NCI-H2196 (cell line): Measurements from ENCODE around the gene FAM234B.

Experiments used
- DNase-seq: peaks from one replicate; lab custom pipeline; 2025; ENCODE audit not compliant: unreplicated experiment; lab: John Stamatoyannopoulos, UW

Gene FAM234B

GRCh38 chr12:13088496-13088895 lies 44.3 kb downstream of the FAM234B start:
- no peak for DNase-seq

- DNase-seq: no peak
These were observed 45.9 kb downstream of the FAM234B start for GRCh38 chr12:13090054-13090453.

GRCh38 chr12:13091832-13092231 lies 47.7 kb downstream of the FAM234B start:
- no peak for DNase-seq

DNA sequence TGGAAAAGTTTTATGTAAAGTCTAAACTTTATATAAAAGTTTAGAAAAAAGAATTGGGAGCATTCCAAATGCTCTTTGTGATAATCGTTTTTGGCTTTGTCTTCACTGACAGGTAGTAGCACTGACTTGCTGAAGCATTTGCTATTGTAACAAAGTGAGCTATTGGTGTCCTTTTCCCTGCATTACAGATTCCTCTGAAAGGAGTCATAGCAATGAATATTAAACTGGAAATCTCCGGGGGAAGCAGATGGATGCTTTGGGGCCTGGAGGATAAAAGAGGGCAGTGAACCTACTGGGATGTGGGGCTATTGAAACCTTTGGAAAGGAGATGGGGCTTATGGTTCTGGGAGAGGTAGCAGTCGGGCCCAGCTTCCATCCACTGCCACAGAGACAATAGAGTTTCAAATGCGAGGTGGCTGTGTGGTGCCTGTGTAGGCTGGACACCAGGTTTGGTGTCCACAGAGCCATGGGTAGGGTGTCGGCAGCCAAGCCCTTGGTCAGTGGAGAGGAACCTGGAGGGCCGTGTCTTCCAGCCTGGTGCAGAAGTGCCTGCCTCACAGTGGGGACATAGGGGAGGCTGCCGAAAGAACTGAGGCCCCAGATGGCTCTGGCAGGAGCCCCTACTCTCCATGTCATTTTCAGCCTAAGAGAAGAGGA lies 49.1 kb downstream of the FAM234B start:
- DNase-seq: no peak

GRCh38 chr12:13093848-13094220 lies 49.7 kb downstream of the FAM234B start:
- no peak for DNase-seq

DNA sequence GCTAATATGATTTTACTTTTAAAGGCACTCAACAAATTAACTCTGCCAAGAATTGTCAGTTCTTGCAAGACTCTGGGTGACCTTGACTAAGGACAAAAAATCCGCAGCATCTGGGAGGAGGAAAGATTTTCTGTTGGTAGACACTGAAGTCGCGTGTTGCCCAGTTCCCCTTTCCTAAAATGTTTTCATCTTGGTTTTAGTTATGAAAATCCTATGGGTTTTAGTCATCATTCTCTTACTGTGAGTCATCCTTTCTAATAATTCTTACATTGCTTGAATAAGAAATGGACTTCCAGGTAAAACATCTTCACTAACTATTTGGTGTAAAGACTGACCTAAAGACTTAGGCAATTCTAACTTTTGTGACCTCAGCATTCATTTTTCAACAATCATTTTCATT lies 50.2 kb downstream of the FAM234B start:
- DNase-seq: no peak

DNA sequence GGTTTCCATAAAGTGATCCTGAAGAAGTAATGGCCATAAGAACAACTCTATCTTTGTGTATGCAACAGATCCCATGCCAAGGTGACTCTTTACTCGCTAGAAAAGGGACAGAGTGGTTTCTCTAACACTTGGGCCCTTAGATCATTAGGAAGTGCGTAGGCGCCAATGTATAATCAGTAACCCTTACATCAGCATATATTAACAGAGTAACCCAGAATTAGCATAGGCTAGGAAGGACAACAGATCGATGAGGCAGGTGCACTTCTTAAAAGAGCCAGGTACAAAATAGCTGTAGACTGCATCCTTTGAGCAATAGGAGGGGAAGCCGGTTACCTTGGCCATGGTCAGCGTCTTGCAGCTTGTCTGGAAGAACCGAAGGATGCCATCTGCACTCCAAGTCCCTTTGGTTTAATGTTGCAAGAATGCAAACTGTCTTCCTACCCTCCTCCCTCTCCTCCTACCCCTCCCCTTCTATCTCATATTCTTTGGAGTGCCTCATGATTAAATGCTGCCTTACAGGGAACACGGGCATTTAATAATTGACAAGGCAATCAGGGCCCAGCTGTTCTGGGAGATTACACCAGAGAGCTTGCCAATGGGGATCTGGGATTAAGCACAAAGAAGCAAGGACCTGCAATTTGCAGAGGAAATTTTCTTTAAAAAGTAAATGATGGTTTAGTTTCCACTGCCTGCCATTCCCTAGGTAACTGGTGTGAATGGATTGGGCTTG lies 51.2 kb downstream of the FAM234B start:
- DNase-seq: no peak

GRCh38 chr12:13097491-13098011 lies 53.4 kb downstream of the FAM234B start:
- no peak for DNase-seq

DNA sequence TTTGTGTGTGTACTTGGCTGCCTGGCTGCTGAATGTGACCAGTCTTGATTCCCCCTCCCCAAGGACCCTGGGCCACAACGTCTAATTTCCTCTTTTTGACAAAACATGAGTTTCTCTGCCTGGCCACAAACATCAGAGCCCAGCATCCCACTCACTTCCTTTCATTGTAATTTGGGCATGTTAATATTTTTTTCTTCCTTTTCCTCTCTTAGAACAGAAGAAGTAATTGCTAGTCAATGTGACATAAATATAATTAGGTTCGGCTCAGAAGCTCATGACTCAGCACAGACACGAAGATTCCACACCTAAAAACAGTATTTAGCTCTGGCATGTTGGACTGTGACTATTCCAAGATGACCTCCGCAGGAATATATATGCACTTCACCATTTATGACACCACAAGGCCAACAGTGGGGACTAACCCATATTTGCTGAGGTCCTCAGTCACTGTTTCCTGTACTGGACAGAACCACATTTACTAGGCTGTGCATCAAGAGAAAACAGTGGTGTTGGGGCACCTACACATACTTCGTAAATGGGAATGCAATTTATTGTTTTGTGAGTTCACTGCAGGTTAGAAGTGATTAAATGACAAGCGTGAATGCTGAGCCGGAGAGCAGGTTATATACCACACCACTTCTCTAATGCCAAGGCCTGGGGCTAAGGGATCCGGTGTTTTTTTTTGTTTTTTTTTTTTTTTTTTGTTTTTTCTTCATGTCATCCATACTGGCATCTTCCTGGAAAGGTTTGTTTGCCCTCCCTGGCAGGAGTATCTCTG lies 55.1 kb downstream of the FAM234B start:
- DNase-seq: no peak

DNA sequence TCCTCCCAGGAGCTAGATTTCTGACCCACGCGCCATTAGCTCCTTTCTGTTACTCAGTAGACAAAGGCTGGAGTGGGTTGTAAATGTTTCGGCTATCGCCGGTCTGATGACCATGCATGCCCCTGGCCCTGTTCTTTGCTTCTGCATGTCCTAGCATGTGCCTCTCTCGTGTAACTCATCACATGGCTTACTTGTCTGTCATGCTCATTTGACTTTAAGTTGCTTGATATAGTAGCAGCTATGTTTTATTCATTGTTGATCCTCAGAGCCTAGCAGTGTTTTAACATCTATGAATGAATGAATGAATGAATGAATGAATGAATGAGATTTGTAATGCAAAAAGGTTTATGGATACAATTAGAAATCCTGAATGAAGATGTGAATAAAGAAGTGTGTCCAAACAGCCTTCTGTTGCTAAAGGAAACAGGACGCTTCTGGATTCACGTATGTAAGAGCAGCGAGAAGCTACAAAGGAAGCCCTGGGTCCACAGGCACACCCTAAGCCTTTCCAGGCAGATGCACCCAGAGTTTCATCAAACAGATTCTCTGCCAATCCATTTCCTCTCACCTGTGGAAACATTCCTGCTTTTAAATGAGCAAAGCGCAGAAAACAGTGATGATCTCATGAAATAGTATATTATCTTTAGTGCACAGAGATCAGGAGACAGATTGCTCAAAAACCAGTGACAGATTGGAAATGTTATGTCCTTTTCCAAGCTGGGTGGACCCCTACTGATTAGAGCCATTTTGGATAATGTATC lies 55.8 kb downstream of the FAM234B start:
- no peak for DNase-seq

- DNase-seq: no peak
These were observed 56.4 kb downstream of the FAM234B start for GRCh38 chr12:13100605-13100881.

DNA sequence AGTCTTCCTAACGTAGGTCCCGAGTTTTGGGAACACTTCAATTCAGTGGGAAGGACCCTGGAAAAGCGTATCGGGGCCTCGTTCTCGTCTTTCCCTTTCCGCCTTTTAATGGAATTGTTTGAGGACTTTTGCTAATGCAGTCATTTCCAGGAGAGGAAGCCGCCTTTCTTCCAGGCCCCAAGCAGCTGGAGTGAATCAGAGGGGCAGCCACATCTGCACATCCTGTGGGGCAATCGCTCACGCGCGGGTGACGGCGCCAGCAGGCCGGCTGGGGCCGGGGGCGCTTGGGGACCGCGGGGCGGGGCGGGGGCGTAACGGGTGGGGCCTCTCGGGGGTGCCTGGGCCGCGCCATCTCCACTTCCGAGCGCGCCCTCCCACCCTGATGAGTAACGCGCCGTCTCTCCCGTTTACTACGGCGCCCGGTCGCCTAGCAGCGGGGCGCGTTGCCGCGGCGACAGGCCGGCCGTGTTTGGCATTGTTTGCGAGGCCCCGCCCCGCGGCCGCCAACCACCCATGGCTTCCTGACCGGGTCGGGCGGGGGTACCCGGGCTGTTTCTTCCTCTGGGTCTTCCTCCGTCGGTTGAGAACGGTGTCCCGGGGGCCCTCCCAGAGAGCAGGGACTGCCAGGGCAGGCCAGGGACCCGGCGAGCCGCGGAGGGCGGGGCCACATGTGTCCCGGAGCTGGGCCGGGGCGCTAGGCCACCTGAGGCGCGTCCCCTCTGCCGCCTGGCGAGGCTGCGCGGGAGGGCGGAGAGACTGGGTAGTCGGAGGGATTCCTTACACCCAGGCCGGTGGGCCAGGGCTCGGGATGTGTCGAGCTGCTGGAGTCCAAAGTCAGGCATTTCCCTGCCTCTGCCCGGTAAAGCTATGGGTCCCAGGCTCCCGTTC lies 56.9 kb downstream of the FAM234B start:
- peak; percentile 71 for DNase-seq

DNA sequence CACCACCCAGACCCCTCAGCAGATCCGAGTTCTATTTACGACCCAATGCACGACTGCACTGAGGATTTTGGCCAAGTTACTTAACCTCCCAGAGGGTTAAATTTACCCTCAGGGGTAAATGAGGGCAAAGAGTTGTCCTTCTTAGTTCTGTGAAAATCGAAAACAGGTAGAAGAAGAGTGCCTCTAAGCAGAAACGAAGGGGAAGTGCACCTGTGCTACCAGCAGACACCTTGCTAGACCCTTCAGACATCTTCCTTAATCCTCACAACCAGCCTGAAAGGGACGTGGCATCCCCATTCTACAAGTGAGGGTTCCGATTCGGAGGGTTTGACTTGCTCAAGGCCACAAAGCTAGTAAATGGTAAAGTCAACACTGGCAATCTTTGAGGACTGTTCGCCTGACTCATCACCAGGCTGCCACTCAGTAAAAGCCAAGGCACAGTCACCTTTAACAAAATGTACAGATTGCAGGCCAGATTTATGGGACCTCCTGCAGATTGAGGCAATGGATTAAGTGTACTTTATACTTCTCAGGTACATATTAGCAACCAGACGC lies 57.7 kb downstream of the FAM234B start:
- no peak for DNase-seq

DNA sequence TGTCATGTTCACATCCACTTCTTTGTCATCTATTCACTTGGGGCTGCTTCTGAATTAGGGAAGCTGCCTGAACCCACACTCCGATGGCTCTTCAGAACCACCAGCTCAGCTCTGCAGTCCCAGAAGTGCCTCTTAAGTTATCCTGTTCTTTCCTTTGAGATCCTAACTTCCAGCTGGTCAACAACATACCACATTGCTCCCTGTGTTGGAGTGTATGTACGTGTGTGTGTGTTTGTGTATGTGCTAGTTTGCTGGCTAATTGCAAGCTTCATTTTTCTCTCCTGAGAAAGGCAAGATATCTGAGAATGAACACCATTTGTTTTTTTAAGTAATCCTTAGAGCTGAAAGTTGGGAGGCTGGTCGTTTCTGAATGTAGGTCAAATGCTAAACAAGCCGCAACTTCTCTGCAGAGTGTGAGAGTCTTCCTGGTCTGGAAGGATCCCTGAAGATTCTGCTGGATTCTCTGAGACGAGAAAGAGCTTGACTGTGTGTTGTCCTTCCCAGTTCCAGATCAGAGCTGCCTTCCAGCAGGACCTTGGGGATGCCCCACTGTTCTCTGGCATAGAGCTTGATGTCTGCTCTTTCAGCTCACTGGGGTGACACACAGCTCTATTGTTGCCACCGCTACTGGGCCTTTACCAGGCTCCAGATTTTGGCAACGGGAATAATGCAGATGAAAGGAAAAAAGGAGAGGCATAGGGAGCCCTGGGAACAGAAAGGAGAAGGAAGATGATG lies 58.4 kb downstream of the FAM234B start:
- no peak for DNase-seq

DNA sequence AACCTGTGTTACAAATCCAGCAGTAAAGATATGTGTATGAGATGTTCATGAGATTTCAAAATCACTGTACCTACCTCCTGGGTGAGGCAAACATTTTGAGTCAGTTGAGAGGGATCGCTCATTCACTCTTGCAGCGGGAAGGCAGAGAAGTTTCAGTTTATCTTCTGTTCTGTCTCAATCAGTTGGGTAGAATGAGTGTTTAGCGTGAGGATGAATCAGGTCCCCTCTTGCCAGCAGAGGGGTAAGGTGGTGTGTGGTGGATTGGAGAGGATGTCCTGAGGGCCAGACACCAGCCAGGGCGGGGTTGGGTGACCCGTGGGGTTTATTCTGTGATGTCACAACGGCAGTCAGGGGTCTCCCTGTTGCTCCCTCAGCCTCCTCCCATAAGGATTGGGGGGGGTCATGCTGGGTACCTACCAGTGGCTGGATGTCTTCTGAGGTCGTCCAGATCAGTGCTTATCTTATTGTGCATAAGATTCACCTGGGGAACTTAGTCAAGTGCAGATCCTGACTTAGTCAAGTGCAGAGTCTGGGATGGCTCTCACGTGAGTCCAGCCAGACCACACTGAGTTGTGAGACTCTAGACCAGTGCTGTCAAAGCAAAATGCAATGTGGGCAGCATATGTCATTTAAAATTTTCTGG lies 59.3 kb downstream of the FAM234B start, which contains the start of gene GSG1:
GSG1 (minus strand) TSS at position 277 of the 643 bp plus-strand sequence; CDS start at position 122, 155 bp downstream.
- DNase-seq: no peak

DNA sequence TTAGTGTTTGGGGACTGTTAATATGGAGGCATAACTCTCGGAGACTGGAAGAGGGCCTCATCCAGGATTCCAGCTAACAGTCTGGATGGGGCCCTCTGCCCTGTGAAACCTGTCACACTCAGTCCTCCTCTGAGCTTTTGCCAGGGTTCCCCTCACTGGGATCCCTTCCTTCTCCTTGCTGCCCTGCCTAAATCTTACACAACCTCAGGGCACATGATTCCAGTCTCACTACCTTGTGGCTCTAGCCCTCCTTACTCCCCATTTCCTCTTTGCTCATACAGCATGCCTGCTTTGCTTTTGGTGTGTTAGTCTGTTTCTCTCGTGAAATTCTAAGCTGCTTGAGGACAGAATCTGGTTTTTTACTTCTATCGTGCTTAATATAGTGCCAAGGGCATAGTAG lies 60.2 kb downstream of the FAM234B start:
- DNase-seq: no peak

- no peak for DNase-seq
These were observed 61.6 kb downstream of the FAM234B start for GRCh38 chr12:13105781-13106180.

DNA sequence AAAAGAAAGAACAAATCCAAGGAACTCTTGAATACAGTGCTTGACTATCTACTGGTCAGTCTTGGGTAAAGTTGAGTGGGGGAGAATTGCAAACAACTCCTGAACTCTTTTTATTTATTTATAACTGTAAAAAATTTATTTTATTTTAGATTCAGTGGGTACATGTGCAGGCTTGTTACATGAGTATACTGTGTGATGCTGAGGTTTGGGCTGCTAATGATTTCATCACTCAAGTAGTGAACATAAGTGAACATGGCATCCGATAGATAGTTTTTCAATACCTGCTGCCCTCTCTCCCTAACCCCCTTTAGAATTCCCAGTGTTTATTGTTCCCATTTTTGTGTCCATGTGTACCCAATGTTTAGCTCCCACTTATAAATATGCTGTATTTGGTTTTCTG lies 62.5 kb downstream of the FAM234B start:
- DNase-seq: no peak

DNA sequence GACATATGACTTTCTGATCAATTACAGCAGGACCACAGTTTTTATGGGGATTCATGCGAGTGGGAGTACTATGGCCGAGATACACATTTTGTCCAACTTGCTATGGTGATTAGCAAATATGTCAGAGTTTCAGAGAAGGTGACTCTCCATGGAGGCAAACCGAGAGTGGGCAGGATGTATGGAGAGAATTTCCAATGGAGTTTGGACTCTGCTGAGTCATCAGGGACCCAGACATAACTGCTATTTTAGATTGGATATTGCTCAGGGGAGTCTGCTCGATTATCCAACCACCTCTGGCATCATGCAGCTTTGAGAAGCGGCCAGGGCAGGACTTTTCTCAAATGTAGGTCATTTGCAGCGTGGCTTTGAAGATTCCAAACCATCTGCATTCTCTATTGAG lies 68.8 kb downstream of the FAM234B start:
- DNase-seq: no peak
